ENCODE data around the gene EFCAB12.

EFCAB12 gene

DNA sequence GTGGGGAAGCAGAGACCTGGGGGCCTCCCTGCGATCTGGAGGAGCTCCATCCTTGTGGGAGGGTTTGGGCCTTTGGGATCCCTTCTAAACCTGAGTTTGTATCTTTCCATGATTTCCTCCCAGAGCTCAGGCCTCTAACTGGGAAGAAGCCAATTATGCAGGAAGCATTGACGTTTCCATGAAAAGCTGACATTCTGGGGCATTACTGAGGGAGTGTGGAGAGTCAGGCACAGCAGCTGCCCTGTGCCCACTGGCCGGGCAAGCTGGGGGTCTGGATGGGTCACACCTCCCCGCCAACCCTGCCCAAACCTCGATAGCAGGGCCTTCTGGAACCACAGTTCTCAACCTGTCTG is 74.9 kb downstream of the EFCAB12 start:
- TF ChIP-seq, protein P1, sequence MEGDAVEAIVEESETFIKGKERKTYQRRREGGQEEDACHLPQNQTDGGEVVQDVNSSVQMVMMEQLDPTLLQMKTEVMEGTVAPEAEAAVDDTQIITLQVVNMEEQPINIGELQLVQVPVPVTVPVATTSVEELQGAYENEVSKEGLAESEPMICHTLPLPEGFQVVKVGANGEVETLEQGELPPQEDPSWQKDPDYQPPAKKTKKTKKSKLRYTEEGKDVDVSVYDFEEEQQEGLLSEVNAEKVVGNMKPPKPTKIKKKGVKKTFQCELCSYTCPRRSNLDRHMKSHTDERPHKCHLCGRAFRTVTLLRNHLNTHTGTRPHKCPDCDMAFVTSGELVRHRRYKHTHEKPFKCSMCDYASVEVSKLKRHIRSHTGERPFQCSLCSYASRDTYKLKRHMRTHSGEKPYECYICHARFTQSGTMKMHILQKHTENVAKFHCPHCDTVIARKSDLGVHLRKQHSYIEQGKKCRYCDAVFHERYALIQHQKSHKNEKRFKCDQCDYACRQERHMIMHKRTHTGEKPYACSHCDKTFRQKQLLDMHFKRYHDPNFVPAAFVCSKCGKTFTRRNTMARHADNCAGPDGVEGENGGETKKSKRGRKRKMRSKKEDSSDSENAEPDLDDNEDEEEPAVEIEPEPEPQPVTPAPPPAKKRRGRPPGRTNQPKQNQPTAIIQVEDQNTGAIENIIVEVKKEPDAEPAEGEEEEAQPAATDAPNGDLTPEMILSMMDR (IDR thresholded peaks at IDR 0.05; ENCODE audit: low read depth, low read length): no peak
- DNase-seq (ENCODE audit: low read depth, low spot score): no peak
- in situ Hi-C loops (cut with HindIII; ENCODE audit: low sequenced_read_pairs): no loop called here
- H3K4me3 ChIP-seq (ENCODE audit: low read depth, low read length): no peak overlapping the region

DNA sequence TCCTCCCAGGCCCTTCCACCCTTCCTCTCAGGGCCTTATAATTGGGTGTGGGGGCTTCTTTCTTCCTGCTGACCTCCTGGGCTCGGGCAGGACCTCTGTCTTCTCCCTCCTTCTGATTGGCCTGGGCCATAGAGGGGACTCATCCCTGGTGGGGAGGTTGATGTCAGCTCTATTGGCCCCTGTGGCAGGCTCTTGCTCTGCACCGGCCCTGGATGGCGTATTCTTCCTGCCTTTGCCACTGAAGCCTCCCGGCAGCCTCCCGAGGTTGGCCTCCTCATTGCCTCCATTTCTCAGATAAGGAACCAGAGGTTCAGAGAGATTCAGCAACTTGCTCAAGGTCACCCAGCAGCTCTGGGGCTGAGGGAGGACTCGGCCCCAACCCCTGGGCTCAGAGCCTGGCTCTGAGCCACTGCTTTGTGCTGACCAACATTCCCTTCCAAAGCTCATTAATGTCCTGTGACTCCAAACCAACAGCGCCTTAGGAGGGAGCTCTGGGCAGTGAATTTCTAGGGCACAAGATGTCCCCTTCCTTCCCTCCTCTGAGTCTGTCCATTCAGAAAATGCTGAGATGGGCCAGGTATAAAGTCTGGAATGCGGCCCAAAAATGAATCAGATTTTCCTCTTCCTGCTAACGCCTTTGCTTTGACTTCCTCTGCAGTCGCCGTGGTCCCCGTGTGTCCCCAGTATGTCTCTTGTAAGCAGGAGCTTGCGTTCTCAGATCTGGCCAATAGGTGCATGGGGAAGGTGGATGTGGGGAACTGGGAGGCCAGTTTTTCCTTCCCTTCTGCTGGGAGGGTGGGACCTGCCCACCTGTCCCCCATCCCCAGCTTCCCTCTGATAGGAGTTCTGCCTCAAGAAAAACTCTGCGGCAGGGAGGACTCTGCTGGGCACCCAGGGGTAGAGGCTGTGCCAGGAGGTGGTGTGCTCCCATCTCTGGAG is 75.5 kb downstream of the EFCAB12 start:
- in situ Hi-C loops (cut with HindIII; ENCODE audit: low sequenced_read_pairs): no loop called here
- no peak overlapping the region for H3K4me3 ChIP-seq (ENCODE audit: low read depth, low read length)
- TF ChIP-seq, protein P1 (IDR thresholded peaks at IDR 0.05; ENCODE audit: low read depth, low read length): no peak
- no peak for DNase-seq (ENCODE audit: low read depth, low spot score)

DNA sequence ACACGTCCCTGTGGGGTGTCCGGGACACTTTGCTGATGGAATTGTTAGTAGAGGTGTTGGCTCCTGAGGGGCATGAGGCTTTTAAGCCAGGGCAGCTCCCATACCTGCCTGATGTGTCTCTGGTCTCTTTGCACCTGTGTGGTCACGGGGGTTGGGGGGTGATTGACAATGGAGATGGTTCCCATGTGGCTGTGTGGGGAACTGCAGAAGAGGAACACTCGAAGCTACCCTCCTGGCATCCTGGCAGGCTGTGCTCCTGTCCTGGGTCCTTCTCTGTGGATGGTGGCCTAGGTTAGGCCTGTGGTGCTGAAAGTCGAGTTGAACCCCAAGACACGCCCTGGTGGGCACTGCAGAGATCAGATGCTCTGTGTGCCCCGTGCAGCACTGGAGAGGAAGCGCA is 76.4 kb downstream of the EFCAB12 start:
- in situ Hi-C loops (cut with HindIII; ENCODE audit: low sequenced_read_pairs): no loop called here
- no peak overlapping the region for H3K4me3 ChIP-seq (ENCODE audit: low read depth, low read length)
- DNase-seq (ENCODE audit: low read depth, low spot score): no peak
- TF ChIP-seq, protein P1 (IDR thresholded peaks at IDR 0.05; ENCODE audit: low read depth, low read length): no peak
